NCI-H510A treated with DMSO at 0.1 percent for 48 hours (cell line): Measurements from ENCODE around the gene SLC46A1.

Experiments
- DNase-seq: peaks from one replicate; lab custom pipeline; 2025; lab: John Stamatoyannopoulos, UW

Gene SLC46A1

GRCh38 chr17:28350271-28350670, 55.7 kb downstream of the SLC46A1 start:
- DNase-seq: no peak

DNA sequence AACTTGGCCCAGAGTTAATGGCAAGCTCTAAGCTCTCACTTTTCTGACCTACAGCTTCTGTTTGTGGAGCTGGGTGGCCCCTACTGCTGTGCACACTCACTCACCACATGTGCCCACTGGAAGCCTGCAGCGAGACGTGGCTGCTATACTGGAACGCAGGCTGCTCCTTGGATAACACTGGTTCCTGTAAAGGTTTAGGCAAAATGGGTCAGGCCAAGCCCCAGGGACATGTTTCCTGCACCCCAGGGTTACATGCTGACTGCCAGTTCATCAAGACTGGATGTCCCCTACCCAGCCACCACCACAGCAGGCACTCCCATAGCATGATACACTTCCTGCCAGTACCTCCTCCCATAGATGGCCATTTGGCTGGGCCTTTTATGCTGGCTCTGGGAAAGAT, 57.0 kb downstream of the SLC46A1 start:
- no peak for DNase-seq

DNA sequence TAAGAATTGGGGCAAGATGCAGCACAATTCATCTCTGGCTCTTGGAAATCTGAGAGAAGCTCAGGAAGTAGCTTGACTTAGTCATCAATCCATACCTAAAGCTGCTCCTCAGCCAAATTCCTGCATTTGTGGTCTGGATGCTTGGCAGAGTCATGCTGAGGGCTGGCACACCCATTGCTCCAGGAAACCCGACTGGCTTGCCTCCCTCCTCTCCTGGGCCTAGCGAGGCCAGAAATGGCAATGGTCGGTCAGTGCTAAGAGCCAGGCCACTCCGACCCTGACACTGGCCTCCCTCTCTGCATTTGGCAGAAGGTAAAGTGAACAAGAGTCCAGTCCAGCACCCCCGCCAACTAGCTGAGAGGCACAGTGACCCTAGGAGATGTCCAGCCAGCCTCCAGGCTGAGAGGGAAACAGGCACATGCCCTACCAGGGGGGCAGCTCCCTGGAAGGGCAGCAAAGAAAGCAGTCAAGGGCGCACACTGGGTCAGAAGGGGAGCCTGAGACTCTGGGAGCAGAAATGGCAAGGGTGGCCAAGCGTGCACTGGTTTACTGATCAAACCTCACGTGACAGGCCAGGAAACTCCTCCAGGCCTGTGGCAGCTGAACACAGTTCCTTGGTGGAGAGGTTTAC, 58.6 kb downstream of the SLC46A1 start:
- DNase-seq: no peak

- no peak for DNase-seq
Measured at GRCh38 chr17:28346746-28347246, 59.2 kb downstream of the SLC46A1 start.

- DNase-seq: no peak
Measured at GRCh38 chr17:28346199-28346580, 59.8 kb downstream of the SLC46A1 start.

GRCh38 chr17:28345419-28346198, 60.4 kb downstream of the SLC46A1 start:
- DNase-seq: no peak
